Suprapubic skin (tissue), 4 donors: ENCODE data around the gene RNF144B.

Source experiments
- CTCF ChIP-seq, 2 donors: fragments of 200-600 bp in 1 of 2; fragments of 450-650 bp in 1 of 2; sonication (generic) in 1 of 2; IDR thresholded peaks; one replicate each; pipeline ENCODE4 v1.5.1; 2016 to 2019; ENCODE audit warnings: antibody characterized with exemption in 2 of 2, mild to moderate bottlenecking in 1 of 2, moderate library complexity in 1 of 2
- EP300 ChIP-seq: sonication (generic); formaldehyde crosslinking; IDR thresholded peaks from one replicate; pipeline ENCODE4 v1.6.1; 2017; ENCODE audit warnings: antibody characterized with exemption
- POLR2A ChIP-seq, 2 donors: fragments of 450-650 bp; IDR thresholded peaks; one replicate each; pipeline ENCODE4 v1.6.1; 2017; ENCODE audit warnings: antibody characterized with exemption in 2 of 2, mild to moderate bottlenecking in 2 of 2, moderate library complexity in 2 of 2
- POLR2AphosphoS5 ChIP-seq, 3 donors: sonication (generic); formaldehyde crosslinking; IDR thresholded peaks; one replicate each; pipeline ENCODE4 v1.6.1; 2017; ENCODE audit warnings: antibody characterized with exemption in 3 of 3

- TF ChIP-seq CTCF (IDR thresholded peaks at IDR 0.05) (no peak), POLR2A (IDR thresholded peaks at IDR 0.05) (no peak), POLR2AphosphoS5 (IDR thresholded peaks at IDR 0.05) (no peak), EP300 (no peak)
Observed at GRCh38 chr6:18433059-18433458, 45.9 kb downstream of the RNF144B start.
